ENCODE data around the gene LCT. TPM values are rescaled to one million over a fixed set of nuclear protein-coding genes. Genes with fewer than 3 reads are reported as not detected.

Gene LCT
- polyA plus RNA-seq, 1 experiment = not detected

DNA sequence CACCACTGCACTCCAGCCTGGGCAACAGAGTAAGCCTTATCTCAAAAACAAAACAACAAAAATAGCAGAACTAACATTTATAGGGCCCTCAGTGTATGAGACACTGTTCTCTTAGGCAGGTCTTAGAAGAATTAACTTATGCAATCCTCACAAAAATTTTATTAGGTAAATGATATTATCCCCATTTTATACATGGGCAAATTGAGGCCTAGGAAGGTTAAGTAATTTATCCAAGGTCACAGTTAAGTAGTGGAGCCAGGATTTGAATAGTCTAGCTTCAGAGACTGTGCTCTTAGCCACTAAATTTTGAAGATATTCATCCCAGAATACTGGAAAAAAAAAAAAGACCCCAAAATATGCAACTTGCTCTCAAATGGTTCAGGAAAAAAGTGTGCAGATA, 16.4 kb upstream of the LCT start:
- no peak for DNase-seq (ENCODE audit: low read depth, low spot score)
- TF ChIP-seq, protein P1, sequence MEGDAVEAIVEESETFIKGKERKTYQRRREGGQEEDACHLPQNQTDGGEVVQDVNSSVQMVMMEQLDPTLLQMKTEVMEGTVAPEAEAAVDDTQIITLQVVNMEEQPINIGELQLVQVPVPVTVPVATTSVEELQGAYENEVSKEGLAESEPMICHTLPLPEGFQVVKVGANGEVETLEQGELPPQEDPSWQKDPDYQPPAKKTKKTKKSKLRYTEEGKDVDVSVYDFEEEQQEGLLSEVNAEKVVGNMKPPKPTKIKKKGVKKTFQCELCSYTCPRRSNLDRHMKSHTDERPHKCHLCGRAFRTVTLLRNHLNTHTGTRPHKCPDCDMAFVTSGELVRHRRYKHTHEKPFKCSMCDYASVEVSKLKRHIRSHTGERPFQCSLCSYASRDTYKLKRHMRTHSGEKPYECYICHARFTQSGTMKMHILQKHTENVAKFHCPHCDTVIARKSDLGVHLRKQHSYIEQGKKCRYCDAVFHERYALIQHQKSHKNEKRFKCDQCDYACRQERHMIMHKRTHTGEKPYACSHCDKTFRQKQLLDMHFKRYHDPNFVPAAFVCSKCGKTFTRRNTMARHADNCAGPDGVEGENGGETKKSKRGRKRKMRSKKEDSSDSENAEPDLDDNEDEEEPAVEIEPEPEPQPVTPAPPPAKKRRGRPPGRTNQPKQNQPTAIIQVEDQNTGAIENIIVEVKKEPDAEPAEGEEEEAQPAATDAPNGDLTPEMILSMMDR (IDR thresholded peaks at IDR 0.05; ENCODE audit: low read depth, low read length) = no peak
- Histone ChIP-seq H3K27ac (ENCODE audit: low read depth, low read length) (no peak overlapping the region), H3K27me3 (ENCODE audit: control insufficient read depth, insufficient read depth, low read length) (no peaks in the 10 kb centered on the region), H3K4me3 (ENCODE audit: low read depth, low read length) (no peak overlapping the region), H3K9me3 (ENCODE audit: control insufficient read depth, insufficient read depth, low read length) (no peaks in the 10 kb centered on the region)
- CTCF ChIA-PET = interaction anchor here (1.6 kb wide), 1 partner anchor 56 kb away, joined by 5 read pairs; no protein-coding TSS in a partner anchor
- POLR2A ChIA-PET = no interaction called here

DNA sequence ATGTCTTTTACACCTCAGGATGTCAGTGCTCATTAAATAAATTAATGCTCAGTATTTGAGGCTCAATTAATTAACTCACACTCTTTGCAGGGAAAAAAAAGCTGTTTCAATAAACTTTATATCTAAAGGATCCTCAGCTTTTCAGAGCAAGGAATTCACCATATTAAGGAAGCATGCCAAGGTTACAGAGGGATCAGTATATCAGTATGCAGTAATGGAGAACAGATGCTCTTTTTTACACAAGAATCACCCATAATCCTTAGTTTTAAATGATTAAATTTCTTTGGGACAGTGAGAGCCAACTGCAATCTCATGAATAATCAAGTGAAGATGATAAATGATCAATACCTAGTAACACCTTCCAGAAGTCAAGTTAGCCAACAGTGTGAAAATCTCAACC, 14.9 kb upstream of the LCT start:
- no peak overlapping the region for H3K4me3 ChIP-seq (ENCODE audit: low read depth, low read length)
- TF ChIP-seq, protein P1 (IDR thresholded peaks at IDR 0.05; ENCODE audit: low read depth, low read length) = no peak
- DNase-seq (ENCODE audit: low read depth, low spot score) = no peak
- no peaks in the 10 kb centered on the region for H3K9me3 ChIP-seq (ENCODE audit: control insufficient read depth, insufficient read depth, low read length)
- no peaks in the 10 kb centered on the region for H3K27me3 ChIP-seq (ENCODE audit: control insufficient read depth, insufficient read depth, low read length)
- CTCF ChIA-PET = no interaction called here
- POLR2A ChIA-PET = interaction anchor here (0.7 kb wide), 1 partner anchor 65 kb away, joined by 3 read pairs; no protein-coding TSS in a partner anchor
- H3K27ac ChIP-seq (ENCODE audit: low read depth, low read length) = no peak overlapping the region

DNA sequence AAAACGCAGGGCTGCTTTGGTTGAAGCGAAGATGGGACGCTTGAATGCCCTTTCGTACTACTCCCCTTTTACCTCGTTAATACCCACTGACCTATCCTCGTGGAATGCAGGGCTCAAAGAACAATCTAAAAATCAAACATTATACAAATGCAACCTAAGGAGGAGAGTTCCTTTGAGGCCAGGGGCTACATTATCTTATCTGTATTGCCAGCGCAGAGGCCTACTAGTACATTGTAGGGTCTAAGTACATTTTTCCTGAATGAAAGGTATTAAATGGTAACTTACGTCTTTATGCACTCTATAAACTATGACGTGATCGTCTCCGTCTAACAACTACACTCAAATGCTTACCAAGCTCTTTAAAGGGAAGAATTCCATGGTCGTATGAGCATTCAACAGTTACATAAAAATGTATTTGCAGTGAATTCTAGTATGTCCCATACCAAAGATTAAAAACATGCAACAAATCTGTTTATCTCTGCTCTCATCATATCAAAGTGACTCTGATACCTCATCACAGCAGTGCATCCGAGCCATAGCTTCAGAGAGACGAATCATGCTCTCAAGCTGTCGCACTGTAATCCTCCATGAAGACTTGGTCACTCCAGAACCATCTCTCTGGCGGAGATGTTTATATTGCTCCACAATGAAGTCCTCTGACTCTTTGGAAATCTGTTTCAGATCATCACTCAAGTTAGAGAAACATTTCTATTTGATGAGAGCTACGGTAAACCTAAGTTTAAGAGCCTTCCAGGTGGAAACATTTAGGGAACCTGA, 14.1 kb upstream of the LCT start:
- no peak for DNase-seq (ENCODE audit: low read depth, low spot score)
- H3K4me3 ChIP-seq (ENCODE audit: low read depth, low read length) = no peak overlapping the region
- TF ChIP-seq, protein P1 (IDR thresholded peaks at IDR 0.05; ENCODE audit: low read depth, low read length) = no peak
- H3K27me3 ChIP-seq (ENCODE audit: control insufficient read depth, insufficient read depth, low read length) = no peaks in the 10 kb centered on the region
- ChIA-PET CTCF (no interaction called here), POLR2A (interaction anchor here (0.7 to 0.8 kb wide), 2 partner anchors 12 to 64 kb away, joined by 3 read pairs; no protein-coding TSS in a partner anchor)
- no peak overlapping the region for H3K27ac ChIP-seq (ENCODE audit: low read depth, low read length)
- H3K9me3 ChIP-seq (ENCODE audit: control insufficient read depth, insufficient read depth, low read length) = no peaks in the 10 kb centered on the region

DNA sequence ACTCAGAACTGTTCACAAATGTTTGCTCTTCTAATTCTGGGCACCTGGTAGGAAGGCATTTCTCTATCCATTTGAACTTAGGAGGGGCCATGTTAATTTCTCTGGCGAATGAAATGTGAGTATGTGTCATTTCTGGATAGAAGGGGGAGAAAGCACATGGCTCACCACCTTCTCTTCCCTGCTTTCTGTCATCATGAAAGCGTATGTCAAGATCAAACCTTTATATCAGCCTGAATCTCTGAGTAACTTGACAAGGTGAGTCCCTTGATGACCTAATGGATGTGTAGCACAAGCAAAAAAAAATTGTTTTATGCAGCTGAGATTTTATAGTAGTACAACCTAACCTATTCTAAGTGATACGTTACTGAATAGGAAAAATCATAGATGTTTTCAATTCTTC, 12.1 kb upstream of the LCT start:
- ChIA-PET POLR2A (no interaction called here), CTCF (interaction anchor here (1.2 kb wide), 1 partner anchor 51 kb away, joined by 3 read pairs; no protein-coding TSS in a partner anchor)
- H3K27me3 ChIP-seq (ENCODE audit: control insufficient read depth, insufficient read depth, low read length) = no peaks in the 10 kb centered on the region
- no peak overlapping the region for H3K4me3 ChIP-seq (ENCODE audit: low read depth, low read length)
- no peaks in the 10 kb centered on the region for H3K9me3 ChIP-seq (ENCODE audit: control insufficient read depth, insufficient read depth, low read length)
- no peak overlapping the region for H3K27ac ChIP-seq (ENCODE audit: low read depth, low read length)
- DNase-seq (ENCODE audit: low read depth, low spot score) = no peak
- TF ChIP-seq, protein P1 (IDR thresholded peaks at IDR 0.05; ENCODE audit: low read depth, low read length) = no peak

DNA sequence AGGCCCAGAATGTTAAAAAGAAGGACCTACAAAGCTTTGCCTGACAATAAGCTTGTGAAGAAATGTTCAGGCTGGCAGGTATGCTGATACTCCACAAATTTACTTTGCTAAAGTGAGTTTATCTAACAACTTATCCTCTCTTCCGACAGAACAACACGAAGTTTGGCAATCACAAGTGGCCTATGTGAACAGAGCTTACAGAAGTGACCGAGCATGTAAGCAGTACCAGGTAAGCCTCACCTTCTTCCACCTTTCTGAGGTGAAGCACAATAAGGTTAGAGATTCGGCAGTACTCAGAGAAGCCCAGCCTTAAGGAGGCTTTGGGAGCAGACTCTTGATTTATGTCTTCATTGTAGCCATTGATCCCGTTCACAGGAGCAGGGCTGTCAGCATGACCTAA, 9.0 kb upstream of the LCT start:
- H3K4me3 ChIP-seq (ENCODE audit: low read depth, low read length) = no peak overlapping the region
- H3K27me3 ChIP-seq (ENCODE audit: control insufficient read depth, insufficient read depth, low read length) = no peaks in the 10 kb centered on the region
- DNase-seq (ENCODE audit: low read depth, low spot score) = no peak
- CTCF ChIA-PET = interaction anchor here (1.8 kb wide), 1 partner anchor 48 kb away, joined by 4 read pairs; no protein-coding TSS in a partner anchor
- POLR2A ChIA-PET = no interaction called here
- no peaks in the 10 kb centered on the region for H3K9me3 ChIP-seq (ENCODE audit: control insufficient read depth, insufficient read depth, low read length)
- TF ChIP-seq, protein P1 (IDR thresholded peaks at IDR 0.05; ENCODE audit: low read depth, low read length) = no peak
- no peak overlapping the region for H3K27ac ChIP-seq (ENCODE audit: low read depth, low read length)

Data from AG04450 (cell line).